Measurements from ENCODE around the gene AGO3. TPM values are rescaled to one million over a fixed set of nuclear protein-coding genes. Genes with fewer than 3 reads are reported as not detected.

Gene AGO3
- total RNA-seq, 6 experiments from 2014 or later = 18.3 to 24.0 (median 21.4) TPM

GRCh38 chr1:35893051-35893879 lies 37.6 kb upstream of the AGO3 start:
- no peak for DNase-seq
- Mint-ChIP-seq H3K4me3 (no peak overlapping the region), H3K27me3 (ENCODE audit: insufficient read depth) (no peaks in the 10 kb centered on the region; the same call in 1 of the 2 replicates), H3K27ac (no peak overlapping the region), H3K4me1 (ENCODE audit: low read depth) (peaks cover 10% of the 10 kb centered on the region), H3K36me3 (ENCODE audit: low read depth) (peaks cover 10% of the 10 kb centered on the region), H3K9me3 (no peaks in the 10 kb centered on the region)
- TF ChIP-seq CTCF (IDR thresholded peaks at IDR 0.05) = no peak

- peak; percentile 8 for DNase-seq
- H3K9me3 Mint-ChIP-seq = no peaks in the 10 kb centered on the region
- no peak overlapping the region for H3K4me3 Mint-ChIP-seq
- H3K4me1 Mint-ChIP-seq (ENCODE audit: low read depth) = peaks cover 10% of the 10 kb centered on the region
- no peaks in the 10 kb centered on the region; the same call in 1 of the 2 replicates for H3K27me3 Mint-ChIP-seq (ENCODE audit: insufficient read depth)
- no peak for TF ChIP-seq CTCF (IDR thresholded peaks at IDR 0.05)
- peak overlapping the region; percentile 55; the same call in 1 of the 2 replicates for H3K27ac Mint-ChIP-seq
- peaks cover 10% of the 10 kb centered on the region for H3K36me3 Mint-ChIP-seq (ENCODE audit: low read depth)
These were observed 36.7 kb upstream of the AGO3 start for GRCh38 chr1:35894183-35894582.

- Mint-ChIP-seq H3K27me3 (ENCODE audit: insufficient read depth) (no peaks in the 10 kb centered on the region; the same call in 1 of the 2 replicates), H3K4me3 (no peak overlapping the region), H3K9me3 (no peaks in the 10 kb centered on the region), H3K27ac (0 out of 2 replicates have a peak overlapping the region, but pooled peaks have one; percentile 55), H3K4me1 (ENCODE audit: low read depth) (peaks cover 10% of the 10 kb centered on the region), H3K36me3 (ENCODE audit: low read depth) (peaks cover 10% of the 10 kb centered on the region)
- no peak for DNase-seq
- TF ChIP-seq CTCF (IDR thresholded peaks at IDR 0.05) = no peak
These were observed 36.2 kb upstream of the AGO3 start for GRCh38 chr1:35894656-35895055.

DNA sequence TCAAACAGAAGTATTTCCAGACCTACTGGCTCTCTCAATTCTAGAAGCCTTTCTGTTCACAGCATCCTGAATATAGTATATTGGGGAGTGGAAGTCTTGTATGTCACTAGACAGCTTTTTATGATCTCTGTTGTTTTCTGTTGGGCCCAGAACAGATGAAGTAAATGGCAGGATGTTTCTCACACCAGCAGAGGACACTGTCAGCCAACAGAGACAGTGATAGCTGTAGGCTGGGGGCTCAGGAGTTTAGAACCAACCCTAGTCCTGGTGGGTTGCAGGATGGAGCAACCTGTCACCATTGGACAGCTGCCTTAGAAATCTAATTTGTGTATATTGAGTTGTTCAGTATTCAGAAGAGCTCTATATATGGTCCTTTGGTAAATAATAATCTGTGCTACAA lies 31.0 kb upstream of the AGO3 start:
- peaks cover 5% of the 10 kb centered on the region for H3K36me3 Mint-ChIP-seq (ENCODE audit: low read depth)
- no peak overlapping the region for H3K27ac Mint-ChIP-seq
- H3K4me3 Mint-ChIP-seq = no peak overlapping the region
- no peaks in the 10 kb centered on the region for H3K27me3 Mint-ChIP-seq (ENCODE audit: insufficient read depth)
- no peaks in the 10 kb centered on the region for H3K4me1 Mint-ChIP-seq (ENCODE audit: low read depth)
- peak; percentile 16; the same call in 1 of the 2 replicates for TF ChIP-seq CTCF (IDR thresholded peaks at IDR 0.05)
- no peak for DNase-seq
- no peaks in the 10 kb centered on the region for H3K9me3 Mint-ChIP-seq

DNA sequence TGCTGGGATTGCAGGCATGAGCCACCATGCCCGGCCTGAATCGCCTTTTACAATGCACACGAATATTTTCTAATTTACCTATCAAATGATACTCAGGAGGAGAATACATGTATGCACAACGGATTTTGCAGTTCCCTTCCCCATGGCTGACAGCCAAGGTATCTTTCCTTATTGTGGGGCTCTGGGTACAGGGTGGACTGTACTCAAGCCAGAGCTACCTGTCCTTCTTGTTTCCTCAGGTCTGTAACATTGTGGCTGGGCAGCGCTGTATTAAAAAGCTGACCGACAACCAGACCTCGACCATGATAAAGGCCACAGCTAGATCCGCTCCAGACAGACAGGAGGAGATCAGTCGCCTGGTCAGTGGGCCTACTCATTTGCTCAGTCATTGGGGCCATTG lies 29.7 kb upstream of the AGO3 start:
- Mint-ChIP-seq H3K9me3 (no peaks in the 10 kb centered on the region), H3K27me3 (ENCODE audit: insufficient read depth) (no peaks in the 10 kb centered on the region), H3K4me1 (ENCODE audit: low read depth) (no peaks in the 10 kb centered on the region), H3K27ac (no peak overlapping the region), H3K36me3 (ENCODE audit: low read depth) (peaks cover 5% of the 10 kb centered on the region; the same call in 1 of the 2 replicates), H3K4me3 (no peak overlapping the region)
- TF ChIP-seq CTCF (IDR thresholded peaks at IDR 0.05) = no peak
- no peak for DNase-seq
